ENCODE measurements around the gene SMYD3. TPM values are rescaled to one million over a fixed set of nuclear protein-coding genes. Genes with fewer than 3 reads are reported as not detected.
A peak's percentile ranks its signal among the peaks of the same experiment; 100 is the strongest.

The SMYD3 gene
- total and polyA plus RNA-seq, 2 donors = 22.0 to 27.0 TPM

DNA sequence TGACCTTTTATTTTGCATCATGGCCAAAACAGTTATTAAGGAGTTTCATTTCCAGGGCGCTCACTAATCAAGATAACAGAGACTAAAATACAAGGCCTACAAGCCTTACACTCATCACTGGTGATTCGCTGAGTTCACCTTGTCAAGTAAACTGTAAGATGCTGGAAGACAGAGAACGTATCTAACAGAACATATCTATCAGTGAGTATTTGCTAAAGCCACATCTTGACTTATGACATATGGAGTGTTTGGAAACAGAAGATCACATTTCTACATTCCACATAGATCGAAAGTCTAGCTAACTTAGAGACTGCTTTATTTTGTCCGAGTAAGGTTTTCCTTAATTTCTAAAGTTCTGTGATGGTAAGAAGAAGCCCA is 506.5 kb downstream of the SMYD3 start:
- Histone ChIP-seq H3K9me3 (ENCODE audit: control insufficient read depth in 2 of 2, insufficient read depth in 1 of 2, low read length in 1 of 2) (no peaks in the 10 kb centered on the region), H3K27ac (ENCODE audit: low read depth in 1 of 2, low read length in 1 of 2) (peak overlapping the region in 1 of 2 donors; percentile 8), H3K4me3 (ENCODE audit: low read length in 2 of 2) (no peak overlapping the region), H3K27me3 (ENCODE audit: control insufficient read depth in 2 of 2, insufficient read depth in 1 of 2, low read length in 1 of 2) (no peaks in the 10 kb centered on the region), H3K4me1 (ENCODE audit: control insufficient read depth in 2 of 2, insufficient read depth in 2 of 2, low read length in 2 of 2) (no peaks in the 10 kb centered on the region), H3K36me3 (ENCODE audit: control insufficient read depth in 2 of 2, insufficient read depth in 2 of 2, low read length in 1 of 2) (no peaks in the 10 kb centered on the region)
- WGBS = 97% methylated on average over 5 of the region's 5 CpGs
- no peak for DNase-seq (ENCODE audit: low read depth in 6 of 9, low spot score in 9 of 9)

DNA sequence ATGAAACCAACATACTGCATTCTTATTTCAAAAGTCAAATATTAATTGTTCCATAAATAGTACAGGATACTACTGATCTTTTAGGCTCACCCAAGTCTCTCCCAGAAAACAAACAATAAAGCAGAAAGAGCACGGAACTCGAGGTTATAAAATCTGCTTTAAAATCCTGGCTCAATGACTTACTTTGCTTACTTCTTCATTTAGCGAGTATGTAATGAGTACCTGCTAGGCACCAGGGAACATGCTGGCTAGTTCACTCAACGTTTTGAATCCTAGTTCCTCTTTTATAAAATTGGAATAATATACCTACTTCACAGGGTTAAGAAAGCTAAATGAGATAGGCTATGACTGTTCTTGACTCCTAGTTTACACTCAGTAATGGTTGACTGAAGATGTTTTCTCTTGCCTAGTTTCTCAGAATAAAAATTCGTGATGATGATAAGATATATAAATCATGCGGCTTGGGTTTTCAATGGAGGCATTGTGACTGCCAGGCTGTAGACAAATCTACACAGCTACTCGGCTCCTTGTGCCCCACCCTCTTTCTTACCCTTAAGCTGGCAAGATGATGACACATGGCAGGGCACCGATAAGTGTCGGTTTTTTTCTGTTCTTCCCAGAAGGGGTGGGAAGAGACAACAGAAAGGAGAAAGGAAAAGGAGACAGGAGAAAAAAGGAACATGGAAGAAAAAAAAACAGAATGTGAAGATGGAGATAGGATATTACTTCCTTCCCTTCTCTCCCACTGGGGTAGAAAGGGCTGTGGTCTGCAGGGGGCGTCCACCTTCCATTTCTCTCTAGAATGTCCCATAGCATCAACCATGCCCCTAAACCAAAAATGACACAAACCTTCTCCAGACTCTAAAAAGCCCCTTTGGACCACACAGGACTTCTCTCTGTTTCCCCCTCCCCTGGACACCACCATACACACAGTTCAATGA is 507.1 kb downstream of the SMYD3 start:
- no peaks in the 10 kb centered on the region for H3K36me3 ChIP-seq (ENCODE audit: control insufficient read depth in 2 of 2, insufficient read depth in 2 of 2, low read length in 1 of 2)
- DNase-seq (ENCODE audit: low read depth in 6 of 9, low spot score in 9 of 9) = no peak
- H3K27me3 ChIP-seq (ENCODE audit: control insufficient read depth in 2 of 2, insufficient read depth in 1 of 2, low read length in 1 of 2) = no peaks in the 10 kb centered on the region
- WGBS = 73% methylated on average over 10 of the region's 10 CpGs
- no peak overlapping the region for H3K4me3 ChIP-seq (ENCODE audit: low read length in 2 of 2)
- H3K9me3 ChIP-seq (ENCODE audit: control insufficient read depth in 2 of 2, insufficient read depth in 1 of 2, low read length in 1 of 2) = no peaks in the 10 kb centered on the region
- H3K4me1 ChIP-seq (ENCODE audit: control insufficient read depth in 2 of 2, insufficient read depth in 2 of 2, low read length in 2 of 2) = no peaks in the 10 kb centered on the region
- H3K27ac ChIP-seq (ENCODE audit: low read depth in 1 of 2, low read length in 1 of 2) = peak overlapping the region in 1 of 2 donors; percentile 8

DNA sequence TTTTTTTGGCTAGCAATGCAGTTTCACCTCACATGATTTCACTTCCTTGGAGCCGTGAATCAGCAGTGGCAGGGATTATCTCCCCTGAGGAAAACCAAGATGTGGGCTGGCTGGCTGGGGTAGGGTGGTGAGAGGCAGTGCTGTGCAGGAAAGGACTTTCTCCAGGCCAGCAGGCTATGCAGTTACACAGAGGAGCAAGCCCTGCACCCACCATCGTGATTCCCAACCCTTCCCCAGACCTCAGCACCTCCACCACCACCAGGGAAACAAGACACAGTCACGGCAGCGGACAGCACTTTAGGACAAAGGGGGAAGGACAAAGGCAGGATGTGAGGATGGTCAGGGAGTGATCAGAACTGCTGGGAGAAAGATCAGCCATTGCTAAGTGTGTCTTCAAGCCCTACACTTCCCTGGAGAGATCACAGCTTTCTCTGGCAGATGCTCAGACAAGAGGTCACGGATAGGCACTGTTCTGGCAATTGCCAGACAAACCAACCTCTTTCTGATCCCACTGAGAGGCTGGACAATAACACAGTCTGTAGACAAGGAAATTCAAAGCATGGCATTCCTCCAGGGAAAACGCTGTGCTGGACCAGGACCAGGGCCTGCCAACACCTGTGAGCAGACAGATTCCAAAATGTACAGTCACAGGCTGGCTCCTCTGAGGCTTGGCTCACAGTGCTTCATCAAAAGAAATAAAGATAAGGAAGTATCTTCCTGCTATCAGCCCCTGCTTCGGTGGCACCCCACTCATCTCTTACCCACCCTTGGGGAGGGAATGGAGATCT is 509.4 kb downstream of the SMYD3 start:
- no peaks in the 10 kb centered on the region for H3K27me3 ChIP-seq (ENCODE audit: control insufficient read depth in 2 of 2, insufficient read depth in 1 of 2, low read length in 1 of 2)
- no peak overlapping the region for H3K27ac ChIP-seq (ENCODE audit: low read depth in 1 of 2, low read length in 1 of 2)
- H3K4me1 ChIP-seq (ENCODE audit: control insufficient read depth in 2 of 2, insufficient read depth in 2 of 2, low read length in 2 of 2) = no peaks in the 10 kb centered on the region
- H3K4me3 ChIP-seq (ENCODE audit: low read length in 2 of 2) = no peak overlapping the region
- DNase-seq (ENCODE audit: low read depth in 6 of 9, low spot score in 9 of 9) = no peak
- 95% methylated on average over 7 of the region's 7 CpGs for WGBS
- H3K9me3 ChIP-seq (ENCODE audit: control insufficient read depth in 2 of 2, insufficient read depth in 1 of 2, low read length in 1 of 2) = no peaks in the 10 kb centered on the region
- H3K36me3 ChIP-seq (ENCODE audit: control insufficient read depth in 2 of 2, insufficient read depth in 2 of 2, low read length in 1 of 2) = no peaks in the 10 kb centered on the region

DNA sequence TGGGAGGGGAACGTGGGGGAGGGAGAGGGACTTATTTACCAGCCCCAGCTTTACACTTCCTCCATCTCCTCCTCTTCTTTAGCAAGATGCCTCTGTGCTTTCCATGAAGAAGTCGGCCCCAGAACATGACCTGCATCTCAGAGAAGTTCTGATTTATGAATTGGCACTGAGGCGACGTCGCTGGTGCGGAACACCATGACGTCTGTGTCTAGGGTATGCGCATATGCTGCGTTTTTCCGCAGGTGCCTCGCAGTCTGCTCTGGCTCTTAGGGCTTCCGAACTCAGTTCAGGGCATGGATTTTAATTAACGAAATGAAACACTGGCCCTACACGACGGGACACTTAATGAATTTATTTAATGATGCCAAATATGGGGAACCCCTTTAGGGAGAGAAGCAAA is 510.3 kb downstream of the SMYD3 start:
- no peaks in the 10 kb centered on the region for H3K9me3 ChIP-seq (ENCODE audit: control insufficient read depth in 2 of 2, insufficient read depth in 1 of 2, low read length in 1 of 2)
- no peak overlapping the region for H3K4me3 ChIP-seq (ENCODE audit: low read length in 2 of 2)
- 96% methylated on average over 15 of the region's 15 CpGs for WGBS
- H3K4me1 ChIP-seq (ENCODE audit: control insufficient read depth in 2 of 2, insufficient read depth in 2 of 2, low read length in 2 of 2) = no peaks in the 10 kb centered on the region
- H3K36me3 ChIP-seq (ENCODE audit: control insufficient read depth in 2 of 2, insufficient read depth in 2 of 2, low read length in 1 of 2) = no peaks in the 10 kb centered on the region
- DNase-seq (ENCODE audit: low read depth in 6 of 9, low spot score in 9 of 9) = no peak
- no peaks in the 10 kb centered on the region for H3K27me3 ChIP-seq (ENCODE audit: control insufficient read depth in 2 of 2, insufficient read depth in 1 of 2, low read length in 1 of 2)
- H3K27ac ChIP-seq (ENCODE audit: low read depth in 1 of 2, low read length in 1 of 2) = no peak overlapping the region

DNA sequence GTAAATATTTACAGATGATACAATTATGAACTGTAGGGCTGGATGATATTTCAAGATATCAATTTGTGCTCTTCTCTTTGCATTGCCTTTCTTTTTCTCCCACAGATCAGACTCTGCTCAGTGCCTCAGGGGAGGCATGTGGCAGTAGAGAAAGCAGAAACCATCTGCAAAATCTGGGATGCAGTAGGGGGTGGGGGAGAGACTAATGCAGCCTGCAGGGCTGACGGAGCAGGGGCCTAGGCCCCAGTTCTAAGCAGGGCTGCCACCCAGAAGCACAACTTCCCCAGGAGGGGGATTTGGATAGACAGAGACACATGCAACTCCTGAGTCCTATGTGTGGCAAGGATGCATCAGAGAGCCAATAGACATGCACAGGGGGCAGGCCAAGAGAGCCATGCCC is 511.6 kb downstream of the SMYD3 start:
- 100% methylated on average over 1 of the region's 1 CpG for WGBS
- H3K4me3 ChIP-seq (ENCODE audit: low read length in 2 of 2) = no peak overlapping the region
- no peak overlapping the region for H3K27ac ChIP-seq (ENCODE audit: low read depth in 1 of 2, low read length in 1 of 2)
- H3K27me3 ChIP-seq (ENCODE audit: control insufficient read depth in 2 of 2, insufficient read depth in 1 of 2, low read length in 1 of 2) = no peaks in the 10 kb centered on the region
- no peaks in the 10 kb centered on the region for H3K36me3 ChIP-seq (ENCODE audit: control insufficient read depth in 2 of 2, insufficient read depth in 2 of 2, low read length in 1 of 2)
- H3K4me1 ChIP-seq (ENCODE audit: control insufficient read depth in 2 of 2, insufficient read depth in 2 of 2, low read length in 2 of 2) = no peaks in the 10 kb centered on the region
- no peak for DNase-seq (ENCODE audit: low read depth in 6 of 9, low spot score in 9 of 9)
- H3K9me3 ChIP-seq (ENCODE audit: control insufficient read depth in 2 of 2, insufficient read depth in 1 of 2, low read length in 1 of 2) = no peaks in the 10 kb centered on the region

DNA sequence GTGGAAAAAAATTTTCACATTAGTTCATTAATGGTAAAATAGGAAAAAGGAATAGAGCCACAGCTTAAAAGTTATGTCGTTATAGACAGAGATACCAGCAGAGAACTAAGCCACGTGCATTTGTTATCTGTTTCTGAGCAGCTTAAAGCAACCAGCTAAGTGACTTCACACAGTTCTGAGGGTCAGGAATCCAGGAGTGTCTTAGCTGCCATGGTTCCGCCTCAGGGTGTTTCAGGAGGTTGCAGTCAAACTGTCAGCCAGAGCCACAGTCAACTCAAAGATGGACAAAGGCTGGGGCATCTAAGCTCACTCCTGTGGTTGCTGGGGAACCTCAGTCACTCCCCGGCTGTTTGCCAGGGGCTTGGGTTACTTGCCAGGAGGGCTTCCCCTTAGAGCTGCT is 515.8 kb downstream of the SMYD3 start:
- Histone ChIP-seq H3K9me3 (ENCODE audit: control insufficient read depth in 2 of 2, insufficient read depth in 1 of 2, low read length in 1 of 2) (no peaks in the 10 kb centered on the region), H3K36me3 (ENCODE audit: control insufficient read depth in 2 of 2, insufficient read depth in 2 of 2, low read length in 1 of 2) (no peaks in the 10 kb centered on the region), H3K27ac (ENCODE audit: low read depth in 1 of 2, low read length in 1 of 2) (no peak overlapping the region), H3K27me3 (ENCODE audit: control insufficient read depth in 2 of 2, insufficient read depth in 1 of 2, low read length in 1 of 2) (no peaks in the 10 kb centered on the region), H3K4me1 (ENCODE audit: control insufficient read depth in 2 of 2, insufficient read depth in 2 of 2, low read length in 2 of 2) (no peaks in the 10 kb centered on the region), H3K4me3 (ENCODE audit: low read length in 2 of 2) (no peak overlapping the region)
- no peak for DNase-seq (ENCODE audit: low read depth in 6 of 9, low spot score in 9 of 9)
- WGBS = 96% methylated on average over 4 of the region's 4 CpGs

DNA sequence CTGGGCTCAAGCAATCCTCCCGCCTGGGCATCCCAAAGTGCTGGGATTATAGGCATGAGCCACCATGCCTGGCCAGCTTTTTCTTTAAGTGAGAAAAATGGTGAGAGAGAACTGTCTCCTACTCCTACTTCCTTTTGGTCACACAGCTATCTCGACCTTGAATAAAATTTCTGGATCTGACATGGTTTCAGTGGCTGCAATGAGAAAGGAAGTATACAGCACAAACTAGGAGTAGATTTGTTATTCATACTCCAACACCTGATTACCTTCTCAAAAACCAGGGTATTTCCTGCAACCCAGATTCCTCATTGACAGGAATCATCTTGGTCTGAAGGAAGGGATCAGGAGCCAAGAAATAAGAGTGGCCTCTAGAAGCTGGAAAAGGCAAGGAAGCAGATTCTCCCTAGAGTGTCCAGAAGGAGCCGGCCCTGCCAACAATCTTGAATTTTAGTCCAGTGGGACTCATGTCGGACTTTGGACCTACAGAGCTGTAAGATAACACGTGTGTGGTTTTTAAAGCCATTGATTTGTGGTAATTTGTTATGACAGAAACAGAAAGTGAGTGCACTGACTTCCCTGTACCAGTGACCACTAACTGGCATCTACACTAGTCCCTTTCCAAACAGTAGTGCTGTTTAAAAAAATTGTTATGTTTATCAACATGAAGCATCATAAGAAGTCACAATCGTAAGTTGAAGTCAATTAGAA is 516.6 kb downstream of the SMYD3 start:
- 84% methylated on average over 6 of the region's 6 CpGs for WGBS
- H3K36me3 ChIP-seq (ENCODE audit: control insufficient read depth in 2 of 2, insufficient read depth in 2 of 2, low read length in 1 of 2) = no peaks in the 10 kb centered on the region
- no peaks in the 10 kb centered on the region for H3K27me3 ChIP-seq (ENCODE audit: control insufficient read depth in 2 of 2, insufficient read depth in 1 of 2, low read length in 1 of 2)
- DNase-seq (ENCODE audit: low read depth in 6 of 9, low spot score in 9 of 9) = no peak
- no peak overlapping the region for H3K27ac ChIP-seq (ENCODE audit: low read depth in 1 of 2, low read length in 1 of 2)
- H3K4me1 ChIP-seq (ENCODE audit: control insufficient read depth in 2 of 2, insufficient read depth in 2 of 2, low read length in 2 of 2) = no peaks in the 10 kb centered on the region
- H3K9me3 ChIP-seq (ENCODE audit: control insufficient read depth in 2 of 2, insufficient read depth in 1 of 2, low read length in 1 of 2) = no peaks in the 10 kb centered on the region
- no peak overlapping the region for H3K4me3 ChIP-seq (ENCODE audit: low read length in 2 of 2)

DNA sequence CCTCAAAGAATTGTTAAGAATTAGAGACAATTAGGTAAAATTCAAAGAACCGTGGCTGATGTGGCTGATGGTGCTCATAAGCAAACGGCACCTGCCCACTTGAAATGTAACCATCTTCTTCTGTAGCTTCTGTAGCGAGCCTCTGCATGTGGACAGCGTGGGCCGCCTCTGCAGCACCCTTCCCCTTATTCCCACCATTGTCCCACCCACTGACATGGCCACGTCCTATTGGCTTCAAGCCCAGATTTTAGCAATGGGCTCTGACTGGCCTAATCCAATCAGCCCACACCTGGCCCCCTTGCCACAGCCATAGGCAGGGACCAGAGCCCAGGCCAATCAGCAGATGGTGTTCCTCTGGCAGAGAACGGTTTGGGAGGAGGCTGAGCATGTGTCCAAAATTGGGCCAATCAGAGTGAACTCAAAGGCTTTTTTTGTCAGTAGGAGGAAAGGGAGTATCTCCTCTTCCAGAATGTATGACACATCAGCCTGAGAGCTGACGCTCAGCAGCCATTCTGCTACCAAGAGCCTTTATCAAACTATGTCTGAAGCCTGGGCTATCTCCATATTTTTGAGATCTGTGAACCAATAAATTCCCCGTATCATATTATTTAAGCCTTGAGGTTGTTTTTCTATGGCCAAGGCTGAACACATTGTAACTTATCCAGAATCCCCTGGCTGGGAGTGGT is 518.5 kb downstream of the SMYD3 start:
- Histone ChIP-seq H3K4me1 (ENCODE audit: control insufficient read depth in 2 of 2, insufficient read depth in 2 of 2, low read length in 2 of 2) (no peaks in the 10 kb centered on the region), H3K36me3 (ENCODE audit: control insufficient read depth in 2 of 2, insufficient read depth in 2 of 2, low read length in 1 of 2) (no peaks in the 10 kb centered on the region), H3K9me3 (ENCODE audit: control insufficient read depth in 2 of 2, insufficient read depth in 1 of 2, low read length in 1 of 2) (no peaks in the 10 kb centered on the region), H3K27me3 (ENCODE audit: control insufficient read depth in 2 of 2, insufficient read depth in 1 of 2, low read length in 1 of 2) (no peaks in the 10 kb centered on the region), H3K27ac (ENCODE audit: low read depth in 1 of 2, low read length in 1 of 2) (no peak overlapping the region), H3K4me3 (ENCODE audit: low read length in 2 of 2) (no peak overlapping the region)
- 90% methylated on average over 9 of the region's 9 CpGs for WGBS
- DNase-seq (ENCODE audit: low read depth in 6 of 9, low spot score in 9 of 9) = no peak

Measured in thymus (tissue), 11 donors.